Neural cell (in vitro differentiated cells): ENCODE data around the gene CYP19A1. TPM values are rescaled to one million over a fixed set of nuclear protein-coding genes. Genes with fewer than 3 reads are reported as not detected.

Source experiments
- H2AFZ ChIP-seq: fragments of 200-600, 300-800 bp; sonication (generic), shearing (Covaris generic); 2 replicates; pipeline ENCODE4 v1.6.0; 2014; ENCODE audit warnings: low read depth, mild to moderate bottlenecking, antibody characterized with exemption, low read length, moderate library complexity
- H3F3A ChIP-seq: fragments of 200-600 bp; shearing (Covaris generic); 2 replicates; pipeline ENCODE4 v1.6.1; 2016; ENCODE audit warnings: mild to moderate bottlenecking, moderate library complexity, mixed read lengths, antibody characterized with exemption, low read length; ENCODE audit not compliant: insufficient read depth, poor library complexity, severe bottlenecking
- H3K27ac ChIP-seq: fragments of 200-600, 300-800 bp; sonication (generic), shearing (Covaris generic); 2 replicates; pipeline ENCODE4 v1.5.1; 2014; ENCODE audit warnings: mild to moderate bottlenecking, low read length, moderate library complexity
- H3K27me3 ChIP-seq: fragments of 300-800, 200-600 bp; sonication (generic), shearing (Covaris generic); 2 replicates; pipeline ENCODE4 v1.6.0; 2014; ENCODE audit warnings: mild to moderate bottlenecking, low read depth, low read length, moderate library complexity; ENCODE audit not compliant: insufficient read depth
- H3K36me3 ChIP-seq: fragments of 300-800, 200-600 bp; sonication (generic), shearing (Covaris generic); 2 replicates; pipeline ENCODE4 v1.5.1; 2014; ENCODE audit warnings: mild to moderate bottlenecking, antibody characterized with exemption, low read length, moderate library complexity; ENCODE audit not compliant: insufficient read depth
- H3K4me2 ChIP-seq: fragments of 300-800, 200-600 bp; sonication (generic), shearing (Covaris generic); 2 replicates; pipeline ENCODE4 v1.6.0; 2014; ENCODE audit warnings: mild to moderate bottlenecking, low read length
- H3K4me3 ChIP-seq: fragments of 300-800, 200-600 bp; sonication (generic), shearing (Covaris generic); 2 replicates; pipeline ENCODE4 v1.5.1; 2014; ENCODE audit warnings: mild to moderate bottlenecking, low read length, moderate library complexity
- H3K79me2 ChIP-seq: fragments of 200-600 bp; shearing (Covaris generic); replicated peaks from 2 replicates; pipeline ENCODE4 v1.6.0; 2014; ENCODE audit warnings: mild to moderate bottlenecking, low read length, moderate library complexity; ENCODE audit not compliant: insufficient read depth
- H3K9ac ChIP-seq: fragments of 300-800, 200-600 bp; sonication (generic), shearing (Covaris generic); 2 replicates; pipeline ENCODE4 v1.6.1; 2016; ENCODE audit warnings: mild to moderate bottlenecking, low read length, mixed read lengths
- H3K9me2 ChIP-seq: fragments of 200-600 bp; shearing (Covaris generic); 2 replicates; pipeline ENCODE4 v1.6.1; 2016; ENCODE audit warnings: mild to moderate bottlenecking, low read length, mixed read lengths; ENCODE audit not compliant: insufficient read depth
- H3K9me3 ChIP-seq: fragments of 200-600, 300-800 bp; sonication (generic), shearing (Covaris generic); 2 replicates; pipeline ENCODE4 v1.6.1; 2016; ENCODE audit warnings: mild to moderate bottlenecking, mixed run types, low read length, moderate library complexity, mixed read lengths
- H4K20me1 ChIP-seq: fragments of 200-600 bp; shearing (Covaris generic); 2 replicates; pipeline ENCODE4 v1.6.1; 2016; ENCODE audit warnings: mild to moderate bottlenecking, mixed run types; ENCODE audit not compliant: insufficient read depth
- EP300 ChIP-seq: fragments of 450-650 bp; conservative IDR thresholded peaks from 2 replicates; pipeline ENCODE4 v1.6.1; 2014; ENCODE audit warnings: antibody characterized with exemption, mild to moderate bottlenecking, moderate library complexity; ENCODE audit not compliant: poor library complexity, severe bottlenecking
- EZH2 ChIP-seq: fragments of 200-600, 300-800 bp; shearing (Covaris generic), sonication (generic); IDR thresholded peaks from 2 replicates; pipeline ENCODE4 v1.6.1; 2014; ENCODE audit warnings: antibody characterized with exemption, low read length, borderline replicate concordance, mild to moderate bottlenecking; ENCODE audit not compliant: insufficient read depth, poor library complexity, severe bottlenecking
- MXI1 ChIP-seq: fragments of 450-650 bp; conservative IDR thresholded peaks from 2 replicates; pipeline ENCODE4 v1.6.1; 2014; ENCODE audit warnings: antibody characterized with exemption, mild to moderate bottlenecking; ENCODE audit not compliant: poor library complexity, severe bottlenecking
- POLR2AphosphoS5 ChIP-seq: IDR thresholded peaks from 2 replicates; pipeline ENCODE4 v1.6.1; 2012
- RAD21 ChIP-seq: fragments of 450-650 bp; conservative IDR thresholded peaks from 2 replicates; pipeline ENCODE4 v1.6.1; 2014; ENCODE audit warnings: antibody characterized with exemption, mild to moderate bottlenecking, moderate library complexity
- REST ChIP-seq: IDR thresholded peaks from 2 replicates; pipeline ENCODE4 v1.6.1; 2012; ENCODE audit warnings: borderline replicate concordance
- SMC3 ChIP-seq: fragments of 450-650 bp; conservative IDR thresholded peaks from 2 replicates; pipeline ENCODE4 v1.6.1; 2014; ENCODE audit warnings: antibody characterized with exemption, mild to moderate bottlenecking, moderate library complexity; ENCODE audit not compliant: poor library complexity
- TAF1 ChIP-seq: IDR thresholded peaks from 2 replicates; pipeline ENCODE4 v1.6.1; 2012; ENCODE audit warnings: low read depth
- polyA plus RNA-seq: library from polyadenylated mRNA; depleted of rRNA; stranded (reverse); fragments of >200 nt; gene quantifications from 2 replicates; pipeline ENCODE4 v1.2.3, GENCODE V29; 2014
- small RNA-seq, 3 experiments: library from RNA; depleted of rRNA; stranded (forward); fragments of <200 nt; gene quantifications; one replicate each; pipeline ENCODE3, GENCODE V24; 2012
- TF ChIP-seq, protein P1 (sequence below): fragments of 450-650 bp; IDR thresholded peaks from 2 replicates; pipeline ENCODE4 v1.5.1; 2014; ENCODE audit warnings: antibody characterized with exemption, mild to moderate bottlenecking, moderate library complexity; ENCODE audit not compliant: poor library complexity, severe bottlenecking

Gene CYP19A1
- polyA plus RNA-seq, 1 donor from 2014 or later, result not detected

DNA sequence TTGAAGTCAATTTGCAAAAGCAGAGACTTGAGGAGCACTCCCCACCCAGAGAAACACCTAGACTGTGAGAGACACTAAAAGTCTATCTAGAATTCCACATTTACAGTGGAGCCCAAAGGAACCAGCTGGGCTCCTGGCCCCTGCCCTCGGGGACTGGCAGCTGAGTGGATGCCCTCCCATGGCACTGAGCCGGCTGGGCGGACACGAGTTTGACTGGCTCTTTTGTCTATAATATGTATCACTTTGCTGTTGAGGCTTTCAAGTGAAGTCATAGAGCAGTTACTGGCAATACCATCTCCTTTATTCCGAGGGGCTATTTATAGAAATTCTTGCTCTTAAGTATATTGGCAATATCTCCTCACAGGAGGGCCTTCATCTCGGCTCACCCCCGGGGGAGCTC lies 177.9 kb downstream of the CYP19A1 start:
- no peaks in the 10 kb centered on the region for H3K9me2 ChIP-seq
- no peaks in the 10 kb centered on the region for H3F3A ChIP-seq
- H3K79me2 ChIP-seq, result no peaks in the 10 kb centered on the region
- H3K36me3 ChIP-seq, result no peaks in the 10 kb centered on the region
- TF ChIP-seq, protein P1, sequence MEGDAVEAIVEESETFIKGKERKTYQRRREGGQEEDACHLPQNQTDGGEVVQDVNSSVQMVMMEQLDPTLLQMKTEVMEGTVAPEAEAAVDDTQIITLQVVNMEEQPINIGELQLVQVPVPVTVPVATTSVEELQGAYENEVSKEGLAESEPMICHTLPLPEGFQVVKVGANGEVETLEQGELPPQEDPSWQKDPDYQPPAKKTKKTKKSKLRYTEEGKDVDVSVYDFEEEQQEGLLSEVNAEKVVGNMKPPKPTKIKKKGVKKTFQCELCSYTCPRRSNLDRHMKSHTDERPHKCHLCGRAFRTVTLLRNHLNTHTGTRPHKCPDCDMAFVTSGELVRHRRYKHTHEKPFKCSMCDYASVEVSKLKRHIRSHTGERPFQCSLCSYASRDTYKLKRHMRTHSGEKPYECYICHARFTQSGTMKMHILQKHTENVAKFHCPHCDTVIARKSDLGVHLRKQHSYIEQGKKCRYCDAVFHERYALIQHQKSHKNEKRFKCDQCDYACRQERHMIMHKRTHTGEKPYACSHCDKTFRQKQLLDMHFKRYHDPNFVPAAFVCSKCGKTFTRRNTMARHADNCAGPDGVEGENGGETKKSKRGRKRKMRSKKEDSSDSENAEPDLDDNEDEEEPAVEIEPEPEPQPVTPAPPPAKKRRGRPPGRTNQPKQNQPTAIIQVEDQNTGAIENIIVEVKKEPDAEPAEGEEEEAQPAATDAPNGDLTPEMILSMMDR, result no peak
- no peak for TF ChIP-seq MXI1
- no peak for TF ChIP-seq EZH2
- TF ChIP-seq REST, result no peak
- TF ChIP-seq RAD21, result no peak
- no peak for TF ChIP-seq EP300
- no peak for TF ChIP-seq TAF1
- TF ChIP-seq POLR2AphosphoS5, result no peak
- no peak for TF ChIP-seq SMC3
- H3K9ac ChIP-seq, result no peak overlapping the region
- H3K4me2 ChIP-seq, result no peak overlapping the region
- H4K20me1 ChIP-seq, result no peaks in the 10 kb centered on the region
- no peaks in the 10 kb centered on the region for H3K27me3 ChIP-seq
- no peak overlapping the region for H3K4me3 ChIP-seq
- H3K27ac ChIP-seq, result no peak overlapping the region
- H2AFZ ChIP-seq, result no peak overlapping the region
- no peaks in the 10 kb centered on the region for H3K9me3 ChIP-seq

Small RNA genes within 50 kb of the gene (small RNA-seq; reads per million reads assigned to genes)
- gene AC020891.4 (0 reads per million in 3 experiments), gene MIR4713 (0 reads per million in 3 experiments), gene MIR7973-1 (0 reads per million in 3 experiments)

Other genes starting within 250 kb of the CYP19A1 start
- gene TNFAIP8L3, start 243.7 kb downstream of the CYP19A1 start, polyA plus RNA-seq, result 0.16 TPM in 1 of 2 replicates, not detected in the other
- gene GLDN, start 3.1 kb upstream of the CYP19A1 start, polyA plus RNA-seq, result 0.58 and 1.8 TPM in 2 replicates